Cardiac muscle cell (in vitro differentiated cells and primary cell): ENCODE results near the gene MXI1. TPM values are rescaled to one million over a fixed set of nuclear protein-coding genes. Genes with fewer than 3 reads are reported as not detected.
"Not testable (repeated sequence)": the region's sequence is repeated elsewhere in the genome, so short reads cannot be mapped to it uniquely, and the experiment has no call there.

ENCODE experiments used
- DNase-seq, 2 donors: peaks; one replicate each; pipeline versions ENCODE4 v3.0.0 to v3.0.0-alpha.2; 2010 to 2017; ENCODE audit warnings: low read depth in 1 of 2, low spot score in 1 of 2
- H3K27ac ChIP-seq: fragments of 200-600 bp; sonication (generic); 2 replicates; pipeline ENCODE4 v1.5.1; 2016
- H3K27me3 ChIP-seq: fragments of 200-600 bp; sonication (generic); 2 replicates; pipeline ENCODE4 v1.6.0; 2016; ENCODE audit warnings: control low read depth
- H3K36me3 ChIP-seq: fragments of 200-600 bp; sonication (generic); 2 replicates; pipeline ENCODE4 v1.5.1; 2016; ENCODE audit warnings: control low read depth
- H3K4me1 ChIP-seq: fragments of 200-600 bp; sonication (generic); 2 replicates; pipeline ENCODE4 v1.8.1; 2017; ENCODE audit warnings: low read depth, mild to moderate bottlenecking, mixed run types
- H3K4me3 ChIP-seq: fragments of 200-600 bp; sonication (generic); 2 replicates; pipeline ENCODE4 v1.5.1; 2016; ENCODE audit warnings: mild to moderate bottlenecking
- H3K9me3 ChIP-seq: fragments of 200-600 bp; sonication (generic); 2 replicates; pipeline ENCODE4 v1.5.1; 2017; ENCODE audit warnings: low read depth, mild to moderate bottlenecking, control low read depth
- polyA plus RNA-seq: library from polyadenylated mRNA; unstranded; fragments of >200 nt; fragmentation: Nextera tagmentation; extraction: Ambion mirVana; gene quantifications from 2 replicates; pipeline ENCODE4 v1.2.1, GENCODE V29; 2016
- total RNA-seq: library from RNA; depleted of rRNA; stranded (reverse); fragments of >200 nt; gene quantifications from 2 replicates; pipeline ENCODE4 v1.2.3, GENCODE V29; 2016
- TF ChIP-seq, protein P1 (sequence below): IDR thresholded peaks from 2 replicates; pipeline ENCODE4 v1.5.1; 2012; ENCODE audit warnings: low read depth, mild to moderate bottlenecking, low read length

Gene MXI1
- total and polyA plus RNA-seq, 2 experiments from 2014 or later, result 55.0 to 68.4 TPM

DNA sequence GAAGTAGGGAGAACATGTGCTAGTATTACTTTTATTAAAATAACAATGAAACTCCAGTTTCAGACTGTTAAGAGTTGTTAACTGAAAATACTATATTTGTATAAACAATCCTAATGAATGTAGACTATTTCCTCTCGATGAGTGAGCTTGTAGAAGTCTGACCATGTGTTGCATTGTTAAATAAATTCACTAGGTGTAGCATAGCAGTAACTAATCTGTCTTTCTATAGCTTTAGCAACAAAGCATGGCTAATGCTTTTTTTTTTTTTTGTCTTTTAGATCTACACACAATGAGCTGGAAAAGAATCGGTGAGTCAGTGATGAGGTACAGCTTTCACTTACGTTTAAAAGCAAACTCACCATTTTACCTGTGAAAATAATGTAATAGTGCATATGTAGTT is 37.1 kb downstream of the MXI1 start:
- no peak for DNase-seq
- Histone ChIP-seq H3K4me3 (no peak overlapping the region), H3K27me3 (no peaks in the 10 kb centered on the region), H3K27ac (no peak overlapping the region), H3K36me3 (peaks cover 5% of the 10 kb centered on the region), H3K9me3 (no peaks in the 10 kb centered on the region), H3K4me1 (peaks cover 4% of the 10 kb centered on the region)
- TF ChIP-seq, protein P1, sequence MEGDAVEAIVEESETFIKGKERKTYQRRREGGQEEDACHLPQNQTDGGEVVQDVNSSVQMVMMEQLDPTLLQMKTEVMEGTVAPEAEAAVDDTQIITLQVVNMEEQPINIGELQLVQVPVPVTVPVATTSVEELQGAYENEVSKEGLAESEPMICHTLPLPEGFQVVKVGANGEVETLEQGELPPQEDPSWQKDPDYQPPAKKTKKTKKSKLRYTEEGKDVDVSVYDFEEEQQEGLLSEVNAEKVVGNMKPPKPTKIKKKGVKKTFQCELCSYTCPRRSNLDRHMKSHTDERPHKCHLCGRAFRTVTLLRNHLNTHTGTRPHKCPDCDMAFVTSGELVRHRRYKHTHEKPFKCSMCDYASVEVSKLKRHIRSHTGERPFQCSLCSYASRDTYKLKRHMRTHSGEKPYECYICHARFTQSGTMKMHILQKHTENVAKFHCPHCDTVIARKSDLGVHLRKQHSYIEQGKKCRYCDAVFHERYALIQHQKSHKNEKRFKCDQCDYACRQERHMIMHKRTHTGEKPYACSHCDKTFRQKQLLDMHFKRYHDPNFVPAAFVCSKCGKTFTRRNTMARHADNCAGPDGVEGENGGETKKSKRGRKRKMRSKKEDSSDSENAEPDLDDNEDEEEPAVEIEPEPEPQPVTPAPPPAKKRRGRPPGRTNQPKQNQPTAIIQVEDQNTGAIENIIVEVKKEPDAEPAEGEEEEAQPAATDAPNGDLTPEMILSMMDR, result no peak

DNA sequence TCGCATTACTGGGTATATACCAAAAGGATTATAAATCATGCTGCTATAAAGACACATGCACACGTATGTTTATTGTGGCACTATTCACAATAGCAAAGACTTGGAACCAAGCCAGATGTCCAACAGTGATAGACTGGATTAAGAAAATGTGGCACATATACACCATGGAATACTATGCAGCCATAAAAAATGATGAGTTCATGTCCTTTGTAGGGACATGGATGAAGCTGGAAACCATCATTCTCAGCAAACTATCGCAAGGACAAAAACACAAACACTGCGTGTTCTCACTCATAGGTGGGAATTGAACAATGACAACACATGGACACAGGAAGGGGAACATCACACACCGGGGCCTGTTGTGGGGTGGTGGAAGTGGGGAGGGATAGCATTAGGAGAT is 40.4 kb downstream of the MXI1 start:
- not testable (repeated sequence) for H3K36me3 ChIP-seq, H3K9me3 ChIP-seq, H3K4me3 ChIP-seq, H3K27me3 ChIP-seq, DNase-seq, H3K4me1 ChIP-seq, H3K27ac ChIP-seq

DNA sequence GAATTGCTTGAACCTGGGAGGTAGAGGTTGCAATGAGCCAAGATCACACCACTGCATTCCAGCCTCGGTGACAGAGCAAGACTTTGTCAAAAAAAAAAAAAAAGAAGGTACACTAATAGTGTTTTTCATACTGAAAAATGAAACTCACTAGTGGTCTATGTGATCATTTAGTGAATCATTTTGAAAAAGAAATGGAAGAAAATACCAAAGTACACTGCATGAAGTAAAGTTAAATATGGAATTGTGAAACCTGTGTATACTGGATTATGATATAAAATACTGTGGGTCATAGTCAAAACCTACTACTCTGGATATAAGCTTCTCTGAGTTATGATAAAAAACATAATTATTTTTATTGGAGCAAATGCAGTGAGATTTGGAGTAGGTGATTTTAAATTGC is 42.1 kb downstream of the MXI1 start:
- not testable (repeated sequence) for DNase-seq, H3K27ac ChIP-seq, H3K27me3 ChIP-seq, H3K4me1 ChIP-seq, H3K9me3 ChIP-seq, H3K36me3 ChIP-seq, H3K4me3 ChIP-seq

DNA sequence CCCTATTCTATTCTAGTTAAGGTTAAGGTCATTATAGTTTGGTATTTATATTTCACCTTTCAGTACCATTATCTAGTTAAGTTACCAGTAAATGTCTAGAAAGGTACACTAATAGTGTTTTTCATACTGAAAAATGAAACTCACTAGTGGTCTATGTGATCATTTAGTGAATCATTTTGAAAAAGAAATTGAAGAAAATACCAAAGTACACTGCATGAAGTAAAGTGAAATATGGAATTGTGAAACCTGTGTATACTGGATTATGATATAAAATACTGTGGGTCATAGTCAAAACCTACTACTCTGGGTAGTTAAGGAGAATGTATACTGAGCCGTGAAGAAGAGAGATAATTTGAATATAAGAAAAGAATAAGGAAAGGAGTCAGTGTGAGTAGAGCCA is 44.0 kb downstream of the MXI1 start:
- not testable (repeated sequence) for H3K27ac ChIP-seq, DNase-seq, H3K4me3 ChIP-seq, H3K27me3 ChIP-seq, H3K36me3 ChIP-seq, H3K9me3 ChIP-seq, H3K4me1 ChIP-seq

DNA sequence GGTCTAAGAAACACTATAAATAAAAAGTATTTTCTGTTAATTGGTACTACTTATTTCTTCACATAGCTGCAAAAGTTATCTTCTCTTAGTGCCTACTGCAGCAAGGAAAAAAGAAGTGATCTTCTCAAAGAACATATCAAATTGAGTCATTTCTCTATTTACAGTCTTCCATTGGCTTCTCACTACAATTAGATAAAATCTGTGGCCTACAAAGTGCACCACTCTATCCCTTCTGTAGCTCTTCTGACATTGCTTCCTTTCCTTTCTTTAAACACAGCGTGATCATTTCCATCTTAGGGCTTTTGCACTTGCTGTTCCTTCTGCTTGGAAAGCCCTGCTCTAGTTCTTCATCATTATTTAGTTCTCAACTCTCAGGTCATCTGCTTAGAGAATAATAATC is 44.7 kb downstream of the MXI1 start:
- Histone ChIP-seq H3K4me1 (no peaks in the 10 kb centered on the region), H3K27ac (no peak overlapping the region), H3K36me3 (peaks cover 3% of the 10 kb centered on the region), H3K9me3 (no peaks in the 10 kb centered on the region), H3K4me3 (no peak overlapping the region), H3K27me3 (no peaks in the 10 kb centered on the region)
- DNase-seq, result no peak
- TF ChIP-seq, protein P1, result no peak

DNA sequence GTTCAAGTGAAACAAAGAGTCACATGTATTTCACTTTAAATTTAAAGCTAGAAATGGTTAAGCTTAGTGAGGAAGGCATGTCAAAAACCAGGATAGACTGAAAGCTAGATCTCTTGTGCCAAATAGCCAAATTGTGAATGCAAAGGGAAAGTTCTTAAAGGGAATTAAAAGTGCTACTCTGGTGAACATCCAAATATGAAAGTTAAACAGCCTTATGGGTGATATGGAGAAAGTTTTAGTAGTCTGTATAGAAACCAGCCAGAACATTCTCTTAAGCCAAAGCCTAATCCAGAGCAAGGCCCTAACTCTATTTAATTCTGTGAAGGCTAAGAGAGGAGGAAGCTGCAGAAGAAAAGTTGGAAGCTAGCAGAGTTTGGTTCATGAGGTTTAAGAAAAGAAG is 47.1 kb downstream of the MXI1 start:
- H3K27me3 ChIP-seq, result no peaks in the 10 kb centered on the region
- peaks cover 7% of the 10 kb centered on the region for H3K4me1 ChIP-seq
- no peak overlapping the region for H3K4me3 ChIP-seq
- H3K27ac ChIP-seq, result no peak overlapping the region
- DNase-seq, result no peak
- H3K9me3 ChIP-seq, result no peaks in the 10 kb centered on the region
- H3K36me3 ChIP-seq, result peaks cover 3% of the 10 kb centered on the region
- TF ChIP-seq, protein P1, result no peak

DNA sequence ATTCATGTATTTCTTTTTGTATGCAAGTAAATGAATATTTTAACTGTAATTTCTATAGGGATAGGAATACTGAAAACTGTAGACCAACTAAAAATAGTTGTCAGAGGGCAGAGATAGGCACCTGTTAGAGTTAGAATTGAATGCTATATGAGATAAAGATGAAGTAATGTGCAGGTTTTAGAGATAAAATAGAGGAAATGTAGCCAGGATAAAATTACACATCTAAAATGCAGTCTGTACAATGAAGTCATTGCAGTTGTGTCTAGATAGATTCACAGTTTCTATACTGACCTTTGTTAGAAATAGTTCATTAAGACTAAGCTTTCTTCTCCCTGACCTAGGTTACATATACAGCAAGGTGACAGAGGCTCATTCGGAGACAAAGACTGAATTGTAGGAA is 51.1 kb downstream of the MXI1 start:
- no peak overlapping the region for H3K27ac ChIP-seq
- no peak for DNase-seq
- H3K27me3 ChIP-seq, result no peaks in the 10 kb centered on the region
- peaks cover 3% of the 10 kb centered on the region for H3K36me3 ChIP-seq
- TF ChIP-seq, protein P1, result no peak
- peaks cover 14% of the 10 kb centered on the region for H3K4me1 ChIP-seq
- H3K9me3 ChIP-seq, result no peaks in the 10 kb centered on the region
- no peak overlapping the region for H3K4me3 ChIP-seq
